Endothelial cell (in vitro differentiated cells): Measurements from ENCODE around the gene FFAR2. TPM values are rescaled to one million over a fixed set of nuclear protein-coding genes. Genes with fewer than 3 reads are reported as not detected.

Experiments
- DNase-seq: peaks from one replicate; pipeline ENCODE4 v3.0.0; 2021; ENCODE audit warnings: low spot score
- H3K27ac Mint-ChIP-seq: one replicate; pipeline ENCODE4 v1.8.0; 2021; ENCODE audit warnings: mixed read lengths, inconsistent platforms; ENCODE audit not compliant: unreplicated experiment
- H3K27me3 Mint-ChIP-seq: one replicate; pipeline ENCODE4 v1.8.0; 2021; ENCODE audit warnings: mild to moderate bottlenecking, moderate library complexity, mixed read lengths, inconsistent platforms; ENCODE audit not compliant: unreplicated experiment
- H3K36me3 Mint-ChIP-seq: one replicate; pipeline ENCODE4 v1.8.0; 2021; ENCODE audit warnings: mild to moderate bottlenecking, low read depth, mixed read lengths, inconsistent platforms; ENCODE audit not compliant: unreplicated experiment
- H3K4me1 Mint-ChIP-seq: one replicate; pipeline ENCODE4 v1.8.0; 2021; ENCODE audit warnings: mild to moderate bottlenecking, mixed read lengths, inconsistent platforms; ENCODE audit not compliant: unreplicated experiment
- H3K4me3 Mint-ChIP-seq: one replicate; pipeline ENCODE4 v1.8.0; 2021; ENCODE audit warnings: mild to moderate bottlenecking, mixed read lengths, inconsistent platforms; ENCODE audit not compliant: unreplicated experiment
- H3K9me3 Mint-ChIP-seq: one replicate; pipeline ENCODE4 v1.8.0; 2021; ENCODE audit warnings: mixed read lengths, inconsistent platforms; ENCODE audit not compliant: unreplicated experiment
- total RNA-seq: library from RNA; stranded (reverse); fragmentation: NEBNext Ultra II Directional; extraction: Animal tissue kit (Norgen Biotek cat#: 25700); gene quantifications from one replicate; pipeline ENCODE4 v1.2.1, GENCODE V29; 2021; ENCODE audit not compliant: unreplicated experiment
- TF ChIP-seq, protein P1 (sequence below): fragments of 200-600 bp; sonication (generic); IDR thresholded peaks from one replicate; pipeline ENCODE4 v1.5.0; 2021; ENCODE audit warnings: antibody characterized with exemption; ENCODE audit not compliant: unreplicated experiment

FFAR2 gene
- total RNA-seq, 1 donor from 2014 or later, result 0.46 TPM

DNA sequence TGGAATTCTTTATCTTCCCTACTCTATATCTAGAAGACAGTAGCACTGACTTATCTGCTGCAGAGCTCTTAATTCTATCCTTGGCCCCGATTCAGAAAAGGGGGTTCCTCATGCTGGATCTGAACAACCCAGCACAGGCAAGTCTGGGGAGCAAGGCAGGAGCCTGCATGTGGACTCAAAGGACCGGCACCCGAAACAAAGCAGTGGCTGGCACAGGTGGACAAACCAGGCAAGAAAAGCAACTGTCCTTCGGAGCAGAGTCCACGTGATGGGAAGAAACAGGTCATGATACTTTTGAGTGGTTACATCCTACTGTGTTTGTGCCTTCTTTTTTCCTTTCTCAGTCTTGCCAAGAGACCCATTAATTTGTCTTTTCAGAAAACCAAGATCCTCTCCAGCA, 38.9 kb upstream of the FFAR2 start:
- H3K27me3 Mint-ChIP-seq, result peaks cover 5% of the 10 kb centered on the region
- no peak overlapping the region for H3K27ac Mint-ChIP-seq
- H3K9me3 Mint-ChIP-seq, result no peaks in the 10 kb centered on the region
- TF ChIP-seq, protein P1, sequence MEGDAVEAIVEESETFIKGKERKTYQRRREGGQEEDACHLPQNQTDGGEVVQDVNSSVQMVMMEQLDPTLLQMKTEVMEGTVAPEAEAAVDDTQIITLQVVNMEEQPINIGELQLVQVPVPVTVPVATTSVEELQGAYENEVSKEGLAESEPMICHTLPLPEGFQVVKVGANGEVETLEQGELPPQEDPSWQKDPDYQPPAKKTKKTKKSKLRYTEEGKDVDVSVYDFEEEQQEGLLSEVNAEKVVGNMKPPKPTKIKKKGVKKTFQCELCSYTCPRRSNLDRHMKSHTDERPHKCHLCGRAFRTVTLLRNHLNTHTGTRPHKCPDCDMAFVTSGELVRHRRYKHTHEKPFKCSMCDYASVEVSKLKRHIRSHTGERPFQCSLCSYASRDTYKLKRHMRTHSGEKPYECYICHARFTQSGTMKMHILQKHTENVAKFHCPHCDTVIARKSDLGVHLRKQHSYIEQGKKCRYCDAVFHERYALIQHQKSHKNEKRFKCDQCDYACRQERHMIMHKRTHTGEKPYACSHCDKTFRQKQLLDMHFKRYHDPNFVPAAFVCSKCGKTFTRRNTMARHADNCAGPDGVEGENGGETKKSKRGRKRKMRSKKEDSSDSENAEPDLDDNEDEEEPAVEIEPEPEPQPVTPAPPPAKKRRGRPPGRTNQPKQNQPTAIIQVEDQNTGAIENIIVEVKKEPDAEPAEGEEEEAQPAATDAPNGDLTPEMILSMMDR, result no peak
- no peaks in the 10 kb centered on the region for H3K36me3 Mint-ChIP-seq
- DNase-seq, result no peak
- H3K4me3 Mint-ChIP-seq, result no peak overlapping the region
- peaks cover 4% of the 10 kb centered on the region for H3K4me1 Mint-ChIP-seq

DNA sequence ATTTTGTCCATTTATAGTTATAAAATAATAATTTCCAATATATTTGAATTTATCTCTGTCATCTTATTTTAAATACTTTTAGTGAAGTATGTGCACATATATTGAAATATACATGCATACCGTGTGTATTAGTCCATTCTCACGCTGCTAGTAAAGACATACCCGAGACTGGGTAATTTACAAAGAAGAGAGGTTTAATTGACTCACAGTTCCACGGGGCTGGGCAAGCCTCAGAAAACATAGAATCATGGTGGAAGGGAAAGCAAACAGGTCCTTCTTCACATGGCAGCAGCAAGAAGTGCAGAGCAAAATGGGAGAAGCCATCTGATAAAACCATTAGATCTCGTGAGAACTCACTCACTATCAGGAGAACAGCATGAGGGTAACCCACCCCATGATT, 37.6 kb upstream of the FFAR2 start:
- Mint-ChIP-seq H3K36me3 (no peaks in the 10 kb centered on the region), H3K27me3 (peaks cover 5% of the 10 kb centered on the region), H3K4me1 (peaks cover 4% of the 10 kb centered on the region), H3K4me3 (no peak overlapping the region), H3K27ac (no peak overlapping the region), H3K9me3 (no peaks in the 10 kb centered on the region)
- DNase-seq, result no peak
- TF ChIP-seq, protein P1, result no peak

DNA sequence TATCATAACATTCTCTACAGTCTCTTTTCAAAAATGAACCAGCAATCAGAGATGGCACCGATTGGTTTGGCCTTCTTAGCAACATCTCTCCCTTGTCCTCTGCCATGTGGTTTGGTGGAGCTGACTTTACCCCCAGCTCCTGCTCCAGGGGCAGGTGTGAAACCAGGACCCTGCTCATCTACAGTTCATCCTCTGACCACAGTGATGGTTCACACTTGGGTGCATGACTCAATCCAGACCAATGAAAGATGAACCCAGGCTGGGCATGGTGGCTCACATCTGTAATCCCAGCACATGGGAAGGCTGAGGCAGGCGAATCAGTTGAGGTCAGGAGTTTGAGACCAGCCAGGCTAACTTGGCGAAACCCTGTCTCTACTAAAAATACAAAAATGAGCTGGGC, 33.6 kb upstream of the FFAR2 start:
- H3K27me3 Mint-ChIP-seq, result peaks cover 2% of the 10 kb centered on the region
- peaks cover 2% of the 10 kb centered on the region for H3K4me1 Mint-ChIP-seq

DNA sequence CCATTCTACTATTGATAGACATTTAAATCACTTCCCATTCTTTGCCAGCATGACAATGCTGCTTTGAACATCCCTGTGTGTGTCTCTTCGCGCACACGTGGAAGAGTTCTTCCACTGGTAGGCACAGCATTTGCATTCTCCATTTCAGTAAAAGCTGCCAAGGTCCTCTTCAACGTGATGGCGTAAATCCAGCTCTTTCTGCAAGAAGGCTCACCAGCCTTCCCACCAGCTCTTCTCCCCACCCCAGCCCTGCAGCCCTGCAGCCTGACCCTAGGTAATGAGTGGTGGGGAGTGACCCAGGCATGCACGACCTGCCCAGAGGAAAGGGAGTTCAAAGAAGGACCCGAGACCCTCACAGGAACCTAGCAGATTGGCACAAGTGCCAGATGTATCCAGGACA, 31.7 kb upstream of the FFAR2 start:
- Mint-ChIP-seq H3K27ac (no peak overlapping the region), H3K4me1 (no peaks in the 10 kb centered on the region), H3K4me3 (no peak overlapping the region), H3K27me3 (peaks cover 2% of the 10 kb centered on the region), H3K9me3 (no peaks in the 10 kb centered on the region), H3K36me3 (no peaks in the 10 kb centered on the region)
- DNase-seq, result no peak
- TF ChIP-seq, protein P1, result no peak

More for the DNA sequence above, 33.6 kb upstream of the FFAR2 start:
- H3K4me3 Mint-ChIP-seq, result no peak overlapping the region
- no peak for DNase-seq
- no peaks in the 10 kb centered on the region for H3K9me3 Mint-ChIP-seq
- H3K36me3 Mint-ChIP-seq, result no peaks in the 10 kb centered on the region
- H3K27ac Mint-ChIP-seq, result no peak overlapping the region
- TF ChIP-seq, protein P1, result no peak

DNA sequence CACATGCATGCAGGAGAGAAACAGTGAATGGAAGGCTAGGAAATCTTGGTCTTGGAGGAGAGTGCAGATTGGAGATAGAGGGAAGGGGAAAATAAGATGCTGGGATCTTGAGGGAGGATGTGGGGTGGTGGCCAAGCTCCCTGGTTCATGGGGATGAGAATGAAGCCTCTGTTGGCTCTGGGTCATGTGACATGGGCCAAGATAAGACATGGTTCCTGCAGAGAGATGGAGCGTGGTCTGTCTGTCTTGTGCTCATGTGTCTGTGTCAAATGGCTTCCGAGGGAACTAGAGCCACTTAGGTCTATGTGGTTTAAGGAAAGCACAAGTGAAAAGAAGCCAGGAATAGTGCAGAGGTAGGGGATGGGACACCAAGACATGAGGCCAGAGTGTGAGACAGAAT, 30.8 kb upstream of the FFAR2 start:
- H3K36me3 Mint-ChIP-seq, result no peaks in the 10 kb centered on the region
- TF ChIP-seq, protein P1, result no peak
- DNase-seq, result no peak

More for the DNA sequence above, 30.8 kb upstream of the FFAR2 start:
- Mint-ChIP-seq H3K9me3 (no peaks in the 10 kb centered on the region), H3K27ac (no peak overlapping the region), H3K4me1 (no peaks in the 10 kb centered on the region), H3K27me3 (peaks cover 2% of the 10 kb centered on the region), H3K4me3 (no peak overlapping the region)
